GM23338 (cell line): ENCODE data around the gene RNF223. TPM values are rescaled to one million over a fixed set of nuclear protein-coding genes. Genes with fewer than 3 reads are reported as not detected.
A peak's percentile ranks its signal among the peaks of the same experiment; 100 is the strongest.

Experiments used
- ATAC-seq: fragments of 200-7000 bp; cut with Tn5 transposase; 3 replicates; pipeline ENCODE4 v1.9.1; 2020
- DNase-seq: peaks from one replicate; pipeline ENCODE4 v3.0.0-alpha.2; 2015; ENCODE audit warnings: low spot score
- H2AFZ ChIP-seq: fragments of 200-600 bp; sonication (generic); 2 replicates; pipeline ENCODE4 v1.8.0; 2016; ENCODE audit warnings: antibody characterized with exemption, mild to moderate bottlenecking, moderate library complexity
- H3F3A ChIP-seq: fragments of 200-600 bp; sonication (generic); replicated peaks from 2 replicates; pipeline ENCODE4 v1.8.0; 2017; ENCODE audit warnings: antibody characterized with exemption, mixed run types, low read depth
- H3K27ac ChIP-seq: fragments of 200-600 bp; sonication (generic); 2 replicates; pipeline ENCODE4 v1.6.1; 2016; ENCODE audit warnings: low read depth
- H3K27me3 ChIP-seq: fragments of 200-600 bp; sonication (generic); 2 replicates; pipeline ENCODE4 v1.8.0; 2016; ENCODE audit warnings: mild to moderate bottlenecking, mixed run types, moderate library complexity; ENCODE audit not compliant: insufficient read depth
- H3K36me3 ChIP-seq: fragments of 200-600 bp; sonication (generic); 2 replicates; pipeline ENCODE4 v1.8.0; 2016; ENCODE audit warnings: mild to moderate bottlenecking; ENCODE audit not compliant: insufficient read depth
- H3K4me1 ChIP-seq: fragments of 200-600 bp; sonication (generic); 2 replicates; pipeline ENCODE4 v1.8.0; 2016; ENCODE audit warnings: mild to moderate bottlenecking, moderate library complexity; ENCODE audit not compliant: insufficient read depth
- H3K4me2 ChIP-seq: fragments of 200-600 bp; sonication (generic); 2 replicates; pipeline ENCODE4 v1.7.1; 2017; ENCODE audit warnings: mixed run types
- H3K4me3 ChIP-seq: fragments of 200-600 bp; sonication (generic); 2 replicates; pipeline ENCODE4 v1.6.1; 2016; ENCODE audit warnings: mixed run types
- H3K79me2 ChIP-seq: fragments of 200-600 bp; sonication (generic); replicated peaks from 2 replicates; pipeline ENCODE4 v1.8.0; 2017; ENCODE audit warnings: mild to moderate bottlenecking; ENCODE audit not compliant: insufficient read depth
- H3K9me2 ChIP-seq: fragments of 200-600 bp; sonication (generic); 2 replicates; pipeline ENCODE4 v1.8.0; 2017; ENCODE audit not compliant: insufficient read depth
- H4K20me1 ChIP-seq: fragments of 200-600 bp; sonication (generic); replicated peaks from 2 replicates; pipeline ENCODE4 v1.8.0; 2017; ENCODE audit warnings: mild to moderate bottlenecking; ENCODE audit not compliant: insufficient read depth
- H3K27ac Mint-ChIP-seq: 2 replicates; pipeline ENCODE4 v1.8.0; 2020; ENCODE audit warnings: inconsistent platforms, mild to moderate bottlenecking, moderate library complexity, mixed read lengths
- H3K27me3 Mint-ChIP-seq: 3 replicates; pipeline ENCODE4 v1.8.0; 2022; ENCODE audit warnings: low read depth, mild to moderate bottlenecking, moderate library complexity, mixed read lengths, inconsistent platforms; ENCODE audit not compliant: insufficient read depth, poor library complexity
- H3K36me3 Mint-ChIP-seq: 3 replicates; pipeline ENCODE4 v1.8.0; 2021; ENCODE audit warnings: low read depth, mild to moderate bottlenecking, inconsistent platforms, moderate library complexity, mixed read lengths
- H3K4me1 Mint-ChIP-seq: 3 replicates; pipeline ENCODE4 v1.8.0; 2020; ENCODE audit warnings: mild to moderate bottlenecking, inconsistent platforms, mixed read lengths
- H3K4me3 Mint-ChIP-seq: 3 replicates; pipeline ENCODE4 v1.8.0; 2021; ENCODE audit warnings: moderate library complexity, mild to moderate bottlenecking, inconsistent platforms, mixed read lengths
- H3K9me3 Mint-ChIP-seq: 3 replicates; pipeline ENCODE4 v1.8.0; 2020; ENCODE audit warnings: moderate library complexity, mild to moderate bottlenecking, inconsistent platforms, mixed read lengths
- CREB1 ChIP-seq: fragments of 250-450 bp; sonication (Bioruptor Pico); IDR thresholded peaks from 2 replicates; pipeline ENCODE4 v1.5.0; 2020; ENCODE audit warnings: low read depth, mild to moderate bottlenecking, moderate library complexity
- CTCF ChIP-seq, 2 experiments: fragments of 200-600 bp in 1 of 2; sonication (generic) in 1 of 2; conservative IDR thresholded peaks; 2 replicates each; pipeline versions ENCODE4 v1.5.1 to v1.6.1; 2016 to 2017; ENCODE audit warnings: antibody characterized with exemption in 2 of 2, low read depth in 2 of 2, mild to moderate bottlenecking in 2 of 2, moderate library complexity in 1 of 2
- EZH2 ChIP-seq: fragments of 200-600 bp; sonication (generic); IDR thresholded peaks from one replicate; pipeline ENCODE4 v1.8.0; 2017; ENCODE audit warnings: antibody characterized with exemption, mild to moderate bottlenecking, low read depth; ENCODE audit not compliant: unreplicated experiment
- EZH2phosphoT487 ChIP-seq: fragments of 200-600 bp; sonication (generic); IDR thresholded peaks from one replicate; pipeline ENCODE4 v1.8.1; 2018; ENCODE audit warnings: antibody characterized with exemption; ENCODE audit not compliant: unreplicated experiment
- JUNB ChIP-seq: IDR thresholded peaks from one replicate; pipeline ENCODE4 v1.6.1; 2016; ENCODE audit warnings: antibody characterized with exemption; ENCODE audit not compliant: unreplicated experiment
- NANOG ChIP-seq: IDR thresholded peaks from 2 replicates; pipeline ENCODE4 v1.6.1; 2016; ENCODE audit warnings: antibody characterized with exemption, borderline replicate concordance
- POLR2AphosphoS5 ChIP-seq: IDR thresholded peaks from 2 replicates; pipeline ENCODE4 v1.6.1; 2016; ENCODE audit warnings: antibody characterized with exemption, low read depth
- REST ChIP-seq: IDR thresholded peaks from one replicate; pipeline ENCODE4 v1.6.1; 2018; ENCODE audit warnings: antibody characterized with exemption; ENCODE audit not compliant: unreplicated experiment
- STAT1 ChIP-seq: IDR thresholded peaks from one replicate; pipeline ENCODE4 v1.6.1; 2016; ENCODE audit warnings: antibody characterized with exemption; ENCODE audit not compliant: unreplicated experiment
- ZNF114 ChIP-seq: fragments of 250-450 bp; sonication (Bioruptor Pico); IDR thresholded peaks from 2 replicates; pipeline ENCODE4 v1.5.0; 2020; ENCODE audit warnings: mild to moderate bottlenecking, moderate library complexity
- ZNF331 ChIP-seq: fragments of 250-450 bp; sonication (Bioruptor Pico); IDR thresholded peaks from 2 replicates; pipeline ENCODE4 v1.5.0; 2020; ENCODE audit warnings: low read depth, mild to moderate bottlenecking, moderate library complexity
- polyA plus RNA-seq: library from polyadenylated mRNA; unstranded; fragments of >200 nt; fragmentation: Nextera tagmentation; extraction: Ambion mirVana; gene quantifications from 2 replicates; pipeline ENCODE4 v1.2.1, GENCODE V29; 2016
- total RNA-seq: library from RNA; depleted of rRNA; stranded (reverse); fragments of >200 nt; shearing (Covaris generic); gene quantifications from 2 replicates; pipeline ENCODE4 v1.2.3, GENCODE V29; 2014
- TF ChIP-seq, protein P1 (sequence below): IDR thresholded peaks from 2 replicates; pipeline ENCODE4 v1.6.1; 2016; ENCODE audit warnings: antibody characterized with exemption

Gene RNF223
- total and polyA plus RNA-seq, 2 experiments from 2014 or later = not detected

DNA sequence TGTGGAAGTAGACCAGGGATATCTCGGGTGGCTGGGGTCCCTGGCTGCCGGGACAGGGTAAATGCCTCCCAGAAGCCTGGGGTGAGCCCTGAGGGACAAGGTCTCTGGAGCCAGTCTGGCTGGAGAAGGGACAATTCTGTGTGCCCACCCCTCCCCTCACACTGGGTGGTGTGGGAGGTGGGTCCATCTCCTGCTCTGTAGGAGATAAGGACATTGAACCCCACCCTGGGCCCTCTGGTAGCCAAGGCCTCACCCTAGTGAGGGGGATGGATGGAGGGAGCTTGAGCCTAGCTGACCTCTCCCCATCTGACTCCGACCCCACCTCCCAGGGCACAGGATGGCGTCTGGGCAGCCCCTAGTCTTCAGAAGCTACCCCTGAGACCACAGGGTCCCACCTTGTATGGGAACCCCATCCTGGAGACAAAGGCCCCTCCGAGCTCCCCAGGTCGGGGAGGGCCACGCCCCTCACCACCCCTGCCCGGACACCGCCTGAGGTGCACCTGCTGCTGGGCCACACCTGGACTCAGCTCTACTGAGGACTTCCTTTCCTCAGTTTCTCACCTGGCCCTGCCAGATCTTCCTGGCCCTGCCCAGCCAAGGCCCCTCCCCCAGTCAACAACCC lies 49.8 kb downstream of the RNF223 start (continued):
- TF ChIP-seq CTCF (conservative IDR thresholded peaks at IDR 0.05; ENCODE audit: low read depth in 2 of 2) (no peak), NANOG (no peak)
- TF ChIP-seq, protein P1, sequence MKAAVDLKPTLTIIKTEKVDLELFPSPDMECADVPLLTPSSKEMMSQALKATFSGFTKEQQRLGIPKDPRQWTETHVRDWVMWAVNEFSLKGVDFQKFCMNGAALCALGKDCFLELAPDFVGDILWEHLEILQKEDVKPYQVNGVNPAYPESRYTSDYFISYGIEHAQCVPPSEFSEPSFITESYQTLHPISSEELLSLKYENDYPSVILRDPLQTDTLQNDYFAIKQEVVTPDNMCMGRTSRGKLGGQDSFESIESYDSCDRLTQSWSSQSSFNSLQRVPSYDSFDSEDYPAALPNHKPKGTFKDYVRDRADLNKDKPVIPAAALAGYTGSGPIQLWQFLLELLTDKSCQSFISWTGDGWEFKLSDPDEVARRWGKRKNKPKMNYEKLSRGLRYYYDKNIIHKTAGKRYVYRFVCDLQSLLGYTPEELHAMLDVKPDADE = no peak

- Mint-ChIP-seq H3K36me3 (peaks cover 20% of the 10 kb centered on the region), H3K27me3 (peaks cover 19% of the 10 kb centered on the region), H3K4me1 (peaks cover 34% of the 10 kb centered on the region), H3K27ac (no peak overlapping the region), H3K4me3 (peak overlapping the region; percentile 14; the same call in 1 of the 3 replicates), H3K9me3 (no peaks in the 10 kb centered on the region)
- H3K9me2 ChIP-seq = no peaks in the 10 kb centered on the region
- H4K20me1 ChIP-seq = peaks cover 4% of the 10 kb centered on the region; the same call in 1 of the 2 replicates
- H3K27me3 ChIP-seq = no peaks in the 10 kb centered on the region; the same call in 1 of the 2 replicates
- H3K4me1 ChIP-seq = peaks cover 47% of the 10 kb centered on the region
- H3K79me2 ChIP-seq = 0 out of 2 replicates have a peak, but pooled peaks cover 5% of the 10 kb centered on the region
- H3K4me2 ChIP-seq = peak overlapping the region; percentile 71; the same call in 1 of the 2 replicates
- H3K27ac ChIP-seq = no peak overlapping the region
- DNase-seq (peak; percentile 33), ATAC-seq (peak; percentile 8; the same call in 2 of the 3 replicates)
- H3K36me3 ChIP-seq = no peaks in the 10 kb centered on the region
- no peak overlapping the region for H2AFZ ChIP-seq
- no peak overlapping the region for H3K4me3 ChIP-seq
- H3F3A ChIP-seq = no peaks in the 10 kb centered on the region
- TF ChIP-seq, protein P1 = no peak
- TF ChIP-seq STAT1 (no peak), EZH2phosphoT487 (no peak), EZH2 (no peak), JUNB (no peak), CTCF (conservative IDR thresholded peaks at IDR 0.05; ENCODE audit: low read depth in 2 of 2) (no peak), REST (no peak), POLR2AphosphoS5 (no peak), ZNF114 (CRISPR knock-in tag) (no peak), NANOG (no peak), ZNF331 (CRISPR knock-in tag) (no peak), CREB1 (no peak)
Measured at GRCh38 chr1:1023700-1024099, 50.4 kb downstream of the RNF223 start.
